VCaP (cell line): ENCODE results near the gene SCAF4.

Experiments used
- H3K27ac ChIP-seq: fragments of 450-650 bp; 2 replicates; pipeline ENCODE4 v1.5.1; 2017
- TF ChIP-seq, protein P1 (sequence below): fragments of 450-650 bp; conservative IDR thresholded peaks from 2 replicates; pipeline ENCODE4 v1.5.1; 2017; ENCODE audit warnings: mild to moderate bottlenecking, moderate library complexity

SCAF4 gene

GRCh38 chr21:31711326-31711725 lies 20.6 kb downstream of the SCAF4 start:
- TF ChIP-seq, protein P1, sequence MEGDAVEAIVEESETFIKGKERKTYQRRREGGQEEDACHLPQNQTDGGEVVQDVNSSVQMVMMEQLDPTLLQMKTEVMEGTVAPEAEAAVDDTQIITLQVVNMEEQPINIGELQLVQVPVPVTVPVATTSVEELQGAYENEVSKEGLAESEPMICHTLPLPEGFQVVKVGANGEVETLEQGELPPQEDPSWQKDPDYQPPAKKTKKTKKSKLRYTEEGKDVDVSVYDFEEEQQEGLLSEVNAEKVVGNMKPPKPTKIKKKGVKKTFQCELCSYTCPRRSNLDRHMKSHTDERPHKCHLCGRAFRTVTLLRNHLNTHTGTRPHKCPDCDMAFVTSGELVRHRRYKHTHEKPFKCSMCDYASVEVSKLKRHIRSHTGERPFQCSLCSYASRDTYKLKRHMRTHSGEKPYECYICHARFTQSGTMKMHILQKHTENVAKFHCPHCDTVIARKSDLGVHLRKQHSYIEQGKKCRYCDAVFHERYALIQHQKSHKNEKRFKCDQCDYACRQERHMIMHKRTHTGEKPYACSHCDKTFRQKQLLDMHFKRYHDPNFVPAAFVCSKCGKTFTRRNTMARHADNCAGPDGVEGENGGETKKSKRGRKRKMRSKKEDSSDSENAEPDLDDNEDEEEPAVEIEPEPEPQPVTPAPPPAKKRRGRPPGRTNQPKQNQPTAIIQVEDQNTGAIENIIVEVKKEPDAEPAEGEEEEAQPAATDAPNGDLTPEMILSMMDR = no peak
- H3K27ac ChIP-seq = no peak overlapping the region

GRCh38 chr21:31710586-31710985 lies 21.3 kb downstream of the SCAF4 start:
- H3K27ac ChIP-seq = no peak overlapping the region
- TF ChIP-seq, protein P1 = no peak

GRCh38 chr21:31708541-31708940 lies 23.4 kb downstream of the SCAF4 start:
- no peak overlapping the region for H3K27ac ChIP-seq
- TF ChIP-seq, protein P1 = no peak

- TF ChIP-seq, protein P1 = no peak
Measured at GRCh38 chr21:31707499-31707898, 24.4 kb downstream of the SCAF4 start.

GRCh38 chr21:31706562-31706961 lies 25.4 kb downstream of the SCAF4 start:
- TF ChIP-seq, protein P1 = no peak

More at GRCh38 chr21:31707499-31707898, 24.4 kb downstream of the SCAF4 start:
- no peak overlapping the region for H3K27ac ChIP-seq

GRCh38 chr21:31700040-31700439 lies 31.9 kb downstream of the SCAF4 start:
- no peak overlapping the region for H3K27ac ChIP-seq
- TF ChIP-seq, protein P1 = no peak

More at GRCh38 chr21:31706562-31706961, 25.4 kb downstream of the SCAF4 start:
- no peak overlapping the region for H3K27ac ChIP-seq

DNA sequence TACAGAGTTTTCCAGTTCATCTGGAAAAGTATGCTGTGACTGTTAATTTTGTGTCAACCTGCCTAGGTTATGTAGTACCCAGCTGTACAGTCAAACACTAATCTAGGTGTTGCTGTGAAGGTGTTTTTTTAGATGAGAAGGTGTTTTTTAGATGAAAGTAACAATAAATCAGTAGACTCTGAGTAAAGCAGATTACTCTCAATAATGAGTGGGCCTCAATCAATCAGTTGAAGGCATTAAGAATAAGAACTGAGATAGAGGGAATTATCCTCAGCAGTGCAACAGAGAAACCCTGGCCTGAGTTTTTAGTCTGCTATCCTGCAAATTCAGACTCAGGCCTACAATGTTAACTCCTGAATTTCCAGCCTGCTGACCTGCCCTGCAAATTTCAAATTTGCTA lies 33.5 kb downstream of the SCAF4 start:
- peak overlapping the region; percentile 11; the same call in 1 of the 2 replicates for H3K27ac ChIP-seq
- TF ChIP-seq, protein P1 = no peak
